K562 (cell line): Measurements from ENCODE around the gene DPP9.

Source experiments
- CHD1 ChIP-seq: fragments of 200-600 bp; sonication (generic); IDR thresholded peaks from one replicate; pipeline ENCODE4 v1.6.1; 2012; ENCODE audit warnings: mild to moderate bottlenecking, moderate library complexity, low read length, inconsistent platforms
- CTCF ChIP-seq, 3 experiments: IDR thresholded peaks in 2 of 3; conservative IDR thresholded peaks in 1 of 3; 2 replicates each; pipeline ENCODE4 v1.5.1; 2011 to 2012; ENCODE audit warnings: low read length in 3 of 3, mild to moderate bottlenecking in 3 of 3, control low read depth in 2 of 3, improper control_type of control experiment in 1 of 3, inconsistent platforms in 1 of 3, low read depth in 1 of 3, mixed read lengths in 1 of 3, moderate library complexity in 1 of 3; ENCODE audit not compliant: insufficient read depth in 2 of 3
- DPF2 ChIP-seq: fragments of 450-650 bp; IDR thresholded peaks from 2 replicates; pipeline ENCODE4 v1.6.1; 2016
- KLF1 ChIP-seq: fragments of 450-650 bp; IDR thresholded peaks from 2 replicates; pipeline ENCODE4 v1.6.1; 2016; ENCODE audit warnings: missing genetic modification characterization, missing compliant biosample characterization
- MCM3 ChIP-seq: fragments of 450-650 bp; IDR thresholded peaks from 2 replicates; pipeline ENCODE4 v1.6.1; 2016
- NR1H2 ChIP-seq: sonication (generic); formaldehyde crosslinking; IDR thresholded peaks from 2 replicates; pipeline ENCODE4 v1.4.0; 2020; ENCODE audit warnings: mild to moderate bottlenecking, missing genetic modification reagents
- SMAD4 ChIP-seq: fragments of 250-450 bp; sonication (Bioruptor Pico); conservative IDR thresholded peaks from 2 replicates; pipeline ENCODE4 v1.8.0; 2021; ENCODE audit warnings: inconsistent platforms, mild to moderate bottlenecking, moderate library complexity
- SRF ChIP-seq, 2 experiments: fragments of 250-450, 450-650 bp in 1 of 2; sonication (Bioruptor Pico) in 1 of 2; sonication (generic) in 1 of 2; formaldehyde crosslinking; IDR thresholded peaks; 2 replicates each; pipeline versions ENCODE4 v1.5.0 to v1.5.1; 2020 to 2022; ENCODE audit warnings: mild to moderate bottlenecking in 1 of 2, missing genetic modification reagents in 1 of 2
- TEAD2 ChIP-seq: fragments of 450-650 bp; IDR thresholded peaks from 2 replicates; pipeline ENCODE4 v1.6.1; 2016; ENCODE audit warnings: missing genetic modification characterization, control low read depth, missing compliant biosample characterization
- TOE1 ChIP-seq, 2 experiments: fragments of 450-650 bp in 1 of 2; sonication (generic) in 1 of 2; formaldehyde crosslinking in 1 of 2; IDR thresholded peaks; 2 replicates each; pipeline versions ENCODE4 v1.7.1 to v1.8.0; 2016 to 2022; ENCODE audit warnings: borderline replicate concordance in 2 of 2, mild to moderate bottlenecking in 2 of 2, antibody characterized with exemption in 1 of 2, inconsistent platforms in 1 of 2, low read depth in 1 of 2, missing genetic modification reagents in 1 of 2, moderate library complexity in 1 of 2
- ZNF436 ChIP-seq: fragments of 250-450, 450-650 bp; sonication (Bioruptor Pico); formaldehyde crosslinking; IDR thresholded peaks from 2 replicates; pipeline ENCODE4 v1.7.0; 2020; ENCODE audit warnings: mild to moderate bottlenecking
- TF ChIP-seq, protein P1 (sequence below), 2 experiments: fragments of 450-650 bp in 1 of 2; sonication (generic) in 1 of 2; formaldehyde crosslinking in 1 of 2; IDR thresholded peaks; 2 replicates each; pipeline versions ENCODE4 v1.7.1 to v1.9.0; 2016 to 2022; ENCODE audit warnings: inconsistent platforms in 1 of 2, mild to moderate bottlenecking in 1 of 2, missing genetic modification reagents in 1 of 2

DNA sequence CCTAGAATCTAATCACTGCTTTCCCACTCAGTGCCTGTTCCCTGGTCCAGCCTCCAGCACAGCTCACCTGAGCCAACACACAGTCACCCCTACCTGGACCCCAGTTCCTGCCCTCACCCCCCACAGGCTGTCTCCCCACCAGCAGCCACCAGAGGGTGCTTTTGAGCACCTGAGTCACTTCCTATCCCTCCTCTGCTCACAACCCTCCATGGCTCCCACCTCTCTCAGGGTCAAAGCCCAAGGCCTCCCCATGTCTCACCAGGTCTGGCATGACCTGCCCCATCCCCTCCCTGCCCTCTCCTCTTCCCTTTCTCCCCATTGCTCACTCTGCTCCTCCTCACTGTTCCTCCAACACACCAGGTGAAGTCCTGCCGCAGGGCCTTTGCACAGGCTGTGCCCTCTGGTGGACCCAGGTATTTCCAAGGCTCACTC lies 7.1 kb upstream of the DPP9 start:
- TF ChIP-seq TOE1 (IDR thresholded peaks at IDR 0.05; ENCODE audit: borderline replicate concordance) = 0 out of 2 replicates have a peak, but pooled peaks have one; percentile 53
- no peak for TF ChIP-seq TOE1 (CRISPR knock-in tag; IDR thresholded peaks at IDR 0.05; ENCODE audit: borderline replicate concordance, low read depth)
- no peak for TF ChIP-seq CHD1
- TF ChIP-seq TEAD2 (tag) = no peak
- no peak for TF ChIP-seq NR1H2 (CRISPR knock-in tag)
- TF ChIP-seq ZNF436 (CRISPR knock-in tag) = no peak
- TF ChIP-seq, protein P1, sequence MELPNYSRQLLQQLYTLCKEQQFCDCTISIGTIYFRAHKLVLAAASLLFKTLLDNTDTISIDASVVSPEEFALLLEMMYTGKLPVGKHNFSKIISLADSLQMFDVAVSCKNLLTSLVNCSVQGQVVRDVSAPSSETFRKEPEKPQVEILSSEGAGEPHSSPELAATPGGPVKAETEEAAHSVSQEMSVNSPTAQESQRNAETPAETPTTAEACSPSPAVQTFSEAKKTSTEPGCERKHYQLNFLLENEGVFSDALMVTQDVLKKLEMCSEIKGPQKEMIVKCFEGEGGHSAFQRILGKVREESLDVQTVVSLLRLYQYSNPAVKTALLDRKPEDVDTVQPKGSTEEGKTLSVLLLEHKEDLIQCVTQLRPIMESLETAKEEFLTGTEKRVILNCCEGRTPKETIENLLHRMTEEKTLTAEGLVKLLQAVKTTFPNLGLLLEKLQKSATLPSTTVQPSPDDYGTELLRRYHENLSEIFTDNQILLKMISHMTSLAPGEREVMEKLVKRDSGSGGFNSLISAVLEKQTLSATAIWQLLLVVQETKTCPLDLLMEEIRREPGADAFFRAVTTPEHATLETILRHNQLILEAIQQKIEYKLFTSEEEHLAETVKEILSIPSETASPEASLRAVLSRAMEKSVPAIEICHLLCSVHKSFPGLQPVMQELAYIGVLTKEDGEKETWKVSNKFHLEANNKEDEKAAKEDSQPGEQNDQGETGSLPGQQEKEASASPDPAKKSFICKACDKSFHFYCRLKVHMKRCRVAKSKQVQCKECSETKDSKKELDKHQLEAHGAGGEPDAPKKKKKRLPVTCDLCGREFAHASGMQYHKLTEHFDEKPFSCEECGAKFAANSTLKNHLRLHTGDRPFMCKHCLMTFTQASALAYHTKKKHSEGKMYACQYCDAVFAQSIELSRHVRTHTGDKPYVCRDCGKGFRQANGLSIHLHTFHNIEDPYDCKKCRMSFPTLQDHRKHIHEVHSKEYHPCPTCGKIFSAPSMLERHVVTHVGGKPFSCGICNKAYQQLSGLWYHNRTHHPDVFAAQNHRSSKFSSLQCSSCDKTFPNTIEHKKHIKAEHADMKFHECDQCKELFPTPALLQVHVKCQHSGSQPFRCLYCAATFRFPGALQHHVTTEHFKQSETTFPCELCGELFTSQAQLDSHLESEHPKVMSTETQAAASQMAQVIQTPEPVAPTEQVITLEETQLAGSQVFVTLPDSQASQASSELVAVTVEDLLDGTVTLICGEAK (IDR thresholded peaks at IDR 0.05) = no peak
- TF ChIP-seq, protein P1 (CRISPR knock-in tag; IDR thresholded peaks at IDR 0.05) = no peak
- no peak for TF ChIP-seq SMAD4 (CRISPR knock-in tag)
- TF ChIP-seq DPF2 = no peak
- no peak for TF ChIP-seq MCM3
- TF ChIP-seq SRF (CRISPR knock-in tag; IDR thresholded peaks at IDR 0.05) = no peak
- no peak for TF ChIP-seq KLF1 (tag)
- TF ChIP-seq CTCF (IDR thresholded peaks at IDR 0.05 in 2 of 3, conservative IDR thresholded peaks at IDR 0.05 in 1 of 3; ENCODE audit: insufficient read depth in 2 of 3, low read depth in 1 of 3, low read length in 3 of 3) = peak; percentile 63 to 76 (median 72)
